ENCODE data around the gene FAM83F.
"Not testable (repeated sequence)": the region's sequence is repeated elsewhere in the genome, so short reads cannot be mapped to it uniquely, and the experiment has no call there.

FAM83F gene

GRCh38 chr22:39994566-39995392 is at the start of gene FAM83F:
TSS of gene FAM83F (plus strand) at chr22:39994954. CDS start at chr22:39995043, 89 bp downstream.
- no peak for DNase-seq

DNA sequence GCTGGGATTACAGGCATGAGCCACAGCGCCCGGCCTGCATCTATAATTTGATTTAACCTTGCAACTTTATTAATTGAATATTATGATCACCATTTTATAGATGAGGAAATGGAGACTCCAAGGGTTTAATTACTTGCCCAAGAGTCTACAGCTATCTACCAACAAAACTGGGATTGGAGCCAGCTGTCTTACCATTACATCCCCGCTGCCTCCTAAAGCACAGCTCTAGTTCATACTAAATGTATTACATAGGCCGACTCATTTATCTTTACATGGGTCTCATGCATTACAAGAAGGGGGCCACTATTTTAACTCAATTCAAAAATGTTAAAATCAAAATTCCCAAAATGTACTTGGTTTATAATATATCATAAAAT is 48.6 kb upstream of the FAM83F start:
- no peak for DNase-seq

- peak in 8 of 56 donors; percentile 7 to 32 (median 16) for DNase-seq
Observed at GRCh38 chr22:39946503-39947219, 48.1 kb upstream of the FAM83F start.

- no peak for DNase-seq
Observed at GRCh38 chr22:39947220-39948216, 47.2 kb upstream of the FAM83F start.

GRCh38 chr22:39949964-39950737 is 44.6 kb upstream of the FAM83F start:
- DNase-seq = no peak

DNA sequence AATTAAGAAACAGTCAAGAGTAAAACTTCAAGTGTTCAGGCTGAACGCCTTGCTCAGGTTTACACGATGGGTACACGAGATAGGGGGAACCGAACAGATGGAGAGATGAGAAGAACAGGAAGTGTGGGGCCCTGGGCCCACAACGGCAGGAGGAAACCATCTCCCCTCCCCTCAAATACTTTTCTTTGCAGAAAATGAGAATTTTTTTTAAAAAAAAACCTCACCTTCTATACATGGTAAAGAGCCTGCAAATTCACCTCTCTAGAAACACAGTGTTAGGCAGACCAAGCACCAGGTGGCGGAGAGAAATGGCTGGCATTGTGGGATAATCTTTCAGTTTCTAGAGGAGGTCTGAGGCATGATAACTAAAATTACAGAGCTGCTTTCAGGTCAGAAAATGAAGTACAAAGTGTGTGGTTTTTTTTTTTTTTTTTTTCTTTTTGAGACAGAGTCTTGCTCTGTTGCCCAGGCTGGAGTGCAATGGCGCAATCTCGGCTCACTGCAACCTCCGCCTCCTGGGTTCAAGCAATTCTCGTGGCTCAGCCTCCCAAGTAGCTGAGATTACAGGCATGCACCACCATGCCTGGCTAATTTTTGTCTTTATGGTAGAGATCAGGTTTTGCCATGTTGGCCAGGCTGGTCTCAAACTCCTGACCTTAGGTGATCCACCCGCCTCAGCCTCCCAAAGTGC is 43.0 kb upstream of the FAM83F start:
- DNase-seq = not testable (repeated sequence)

DNA sequence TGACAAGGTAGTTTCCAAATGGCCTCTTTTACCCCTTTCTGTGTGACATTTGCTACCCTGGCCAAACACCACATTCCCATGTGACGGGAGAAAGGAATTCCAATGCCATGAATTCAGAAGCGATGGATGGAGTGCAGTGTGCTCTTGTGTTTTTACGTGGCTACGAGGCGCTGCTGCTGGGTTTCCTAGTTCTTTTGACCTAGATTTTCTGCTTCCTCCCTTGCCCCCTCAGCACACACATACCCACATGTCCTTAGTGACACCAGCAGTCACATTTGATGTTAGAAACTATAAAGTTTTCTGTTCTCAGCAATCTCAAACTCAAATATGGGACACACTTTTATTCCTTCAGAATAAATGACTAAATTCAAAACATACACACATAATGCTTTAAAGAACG is 42.4 kb upstream of the FAM83F start:
- no peak for DNase-seq

DNA sequence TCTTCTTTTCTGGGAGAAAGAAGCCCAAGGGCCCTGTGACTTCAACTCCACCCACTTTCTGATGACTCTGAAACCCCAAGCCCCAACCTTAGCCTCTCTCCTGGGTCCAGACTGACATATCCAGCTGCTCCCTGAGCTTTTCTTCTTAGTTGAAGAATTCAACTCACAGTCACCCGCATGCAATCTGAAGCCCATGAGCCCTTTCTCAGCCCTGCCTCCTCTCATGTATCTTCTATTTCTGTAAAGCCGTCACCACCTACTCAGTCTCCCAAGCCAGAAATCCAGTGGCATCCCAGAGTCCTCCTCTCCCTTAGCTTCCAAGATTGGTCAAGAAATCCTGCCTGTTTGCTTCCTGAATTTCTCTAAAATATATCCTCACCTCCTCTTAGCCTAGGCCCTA is 41.7 kb upstream of the FAM83F start:
- DNase-seq = peak in 3 of 56 donors; percentile 8 to 18 (median 14)

DNA sequence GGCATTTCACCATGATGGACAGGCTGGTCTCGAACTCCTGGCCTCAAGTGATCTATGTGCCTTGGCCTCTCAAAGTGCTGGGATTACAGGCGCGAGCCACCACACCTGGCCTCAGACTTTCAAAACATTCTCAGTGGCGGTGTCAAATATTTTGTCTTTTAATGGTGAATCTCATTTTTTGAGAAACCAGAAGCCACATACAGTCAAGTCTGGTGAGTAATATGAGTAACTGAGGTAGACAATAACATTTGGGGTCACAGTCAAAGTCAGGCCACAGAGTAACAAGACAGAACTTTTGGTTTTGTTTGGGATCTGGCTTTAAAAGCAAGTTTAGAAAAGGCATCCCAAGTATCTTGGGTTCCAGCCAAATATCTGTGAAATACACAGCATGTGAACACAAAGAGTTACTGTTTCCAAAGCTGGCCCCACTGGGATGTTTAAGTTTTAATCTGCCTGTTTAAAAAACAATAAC is 40.1 kb upstream of the FAM83F start:
- peak in 1 of 56 donors; percentile 18 for DNase-seq

GRCh38 chr22:39955675-39956074 is 39.1 kb upstream of the FAM83F start:
- no peak for DNase-seq

DNA sequence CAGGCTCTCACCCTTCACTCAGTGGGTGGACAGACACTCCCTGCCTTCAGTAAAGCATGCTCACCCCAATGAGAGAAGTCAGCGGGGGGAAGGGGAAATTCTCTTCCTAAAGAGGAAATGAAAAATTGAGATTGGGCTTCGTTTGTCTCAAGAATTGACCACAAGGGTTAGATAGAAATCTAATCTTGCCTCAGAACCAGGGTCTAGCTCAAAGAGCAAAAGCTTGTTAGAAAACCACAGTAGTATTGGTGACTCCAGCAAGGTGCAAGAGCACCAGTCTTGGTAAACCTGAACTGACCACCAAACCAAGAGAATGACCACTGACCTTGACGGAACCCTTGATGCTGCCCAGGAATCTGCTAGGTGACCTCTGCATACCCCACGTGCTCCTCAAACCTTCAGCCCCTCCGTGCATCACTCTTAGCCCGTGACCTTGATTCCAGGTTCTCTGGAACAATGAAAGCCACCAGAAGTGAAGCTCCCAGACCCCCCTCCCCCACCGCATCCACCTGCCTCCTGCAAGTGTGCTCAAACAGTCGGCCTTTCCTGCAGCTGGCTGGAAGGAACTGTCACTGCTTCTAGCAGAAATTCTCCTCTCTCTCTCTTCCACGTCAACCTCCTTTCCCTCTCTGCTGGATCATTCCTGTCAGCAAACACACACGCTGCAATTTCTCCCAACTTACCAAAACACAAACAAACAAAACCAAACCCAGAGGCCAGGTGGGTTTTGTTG is 37.7 kb upstream of the FAM83F start:
- no peak for DNase-seq

DNA sequence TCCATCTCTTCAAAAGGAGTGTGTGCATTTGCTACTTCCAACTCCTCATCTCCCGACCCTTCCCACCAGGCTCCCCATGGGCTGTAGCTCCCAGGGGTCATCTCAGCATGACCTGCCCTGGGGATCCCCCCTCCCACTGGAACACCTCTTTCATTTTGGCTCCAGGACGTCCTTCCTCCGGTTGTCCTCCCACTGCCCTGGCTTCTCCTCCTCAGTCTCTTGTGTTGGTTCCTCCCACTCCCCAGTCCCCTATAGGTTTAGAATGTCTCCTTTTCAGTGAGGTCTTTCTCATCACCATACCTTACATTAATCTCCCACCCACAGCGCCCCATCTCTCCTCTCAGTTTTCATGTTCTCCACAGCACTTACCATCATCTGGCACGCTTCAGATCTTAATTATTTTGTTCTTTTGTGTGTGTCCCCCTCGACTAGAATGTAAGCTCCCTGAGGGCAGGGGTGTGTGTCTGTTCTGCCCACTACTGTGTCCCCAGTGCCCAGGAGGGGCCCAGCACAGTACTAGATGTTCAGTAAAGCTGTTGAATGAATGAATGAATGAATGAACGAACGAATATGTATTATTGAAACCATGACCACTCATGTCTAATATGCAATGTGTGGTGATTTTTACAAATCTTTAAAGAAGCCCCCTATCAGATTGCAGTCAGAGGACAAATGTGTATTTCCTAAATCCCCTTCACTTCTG is 36.6 kb upstream of the FAM83F start:
- no peak for DNase-seq

DNA sequence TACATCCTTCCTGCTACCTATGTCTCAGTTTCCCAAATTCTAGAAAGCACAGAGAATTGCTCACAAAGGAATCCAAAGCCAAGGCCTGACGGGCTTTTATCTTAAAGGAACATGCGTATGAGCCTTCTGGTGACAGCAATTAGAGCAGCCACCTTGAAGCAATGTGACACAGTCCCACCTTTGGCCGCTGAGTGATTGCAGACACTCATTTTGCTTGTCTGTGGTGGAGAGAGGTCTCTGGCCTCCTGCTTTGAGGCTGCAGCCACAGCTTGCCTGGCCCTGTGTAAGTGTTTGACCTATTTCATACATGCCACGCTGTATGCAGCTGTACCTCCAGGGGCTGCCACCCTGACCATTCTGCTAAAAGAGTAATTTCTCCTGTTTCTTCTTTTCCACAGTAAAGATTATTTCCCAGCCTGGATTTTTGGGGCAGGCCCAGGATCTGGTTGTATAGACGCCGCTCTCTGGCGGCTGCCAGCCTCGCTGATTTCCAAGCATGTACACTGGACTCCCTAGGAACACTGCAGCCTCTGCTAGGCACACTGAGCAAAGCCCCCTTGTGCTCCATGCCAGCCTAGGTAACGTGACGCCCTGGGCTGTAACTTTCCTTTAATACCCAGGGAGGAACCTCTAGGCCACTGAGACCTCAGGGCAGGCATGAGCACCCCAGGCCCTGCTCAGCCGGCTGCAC is 35.7 kb upstream of the FAM83F start:
- DNase-seq = no peak

DNA sequence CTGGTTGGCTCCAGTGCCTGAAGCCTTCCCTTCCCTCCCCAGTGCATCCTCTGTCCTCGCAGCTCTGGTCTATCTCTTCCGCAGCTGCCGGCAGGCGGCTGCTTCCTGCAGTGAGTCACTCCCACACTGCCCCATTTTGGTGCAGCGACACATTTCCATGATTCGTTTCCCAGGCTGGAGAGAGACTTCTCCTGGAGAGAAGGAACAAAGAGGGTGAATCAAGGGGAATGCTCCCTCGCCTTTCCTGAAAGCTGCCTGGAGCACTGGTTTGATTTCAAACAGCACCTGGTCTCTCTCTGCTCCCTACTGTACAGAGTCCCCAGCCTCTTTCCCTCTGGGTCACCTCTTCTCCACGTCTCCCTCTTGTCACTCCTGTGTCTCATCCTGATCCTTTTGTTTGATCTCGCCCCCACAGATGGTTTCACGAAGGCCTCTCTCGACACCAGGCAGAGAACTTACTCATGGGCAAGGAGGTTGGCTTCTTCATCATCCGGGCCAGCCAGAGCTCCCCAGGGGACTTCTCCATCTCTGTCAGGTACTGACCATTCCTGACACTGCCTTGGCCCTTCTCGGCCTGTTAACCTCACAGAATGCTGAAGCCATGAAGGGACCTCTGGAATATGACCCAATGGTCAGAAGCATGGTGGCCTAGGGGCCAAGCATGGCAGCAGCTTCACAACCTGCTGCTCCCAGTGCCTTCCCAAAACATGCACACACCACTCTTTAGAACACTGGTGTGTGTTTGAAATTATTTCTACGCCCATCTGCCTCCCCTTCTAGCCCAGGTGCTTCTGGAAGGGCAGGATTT is 34.9 kb upstream of the FAM83F start, which contains the start of gene TMA7B:
TMA7B (plus strand) TSS at position 758 of the 808 bp plus-strand sequence. CDS start 3,978 bp downstream, outside the sequence.
- DNase-seq = peak in 3 of 56 donors; percentile 4 to 29 (median 9)

DNA sequence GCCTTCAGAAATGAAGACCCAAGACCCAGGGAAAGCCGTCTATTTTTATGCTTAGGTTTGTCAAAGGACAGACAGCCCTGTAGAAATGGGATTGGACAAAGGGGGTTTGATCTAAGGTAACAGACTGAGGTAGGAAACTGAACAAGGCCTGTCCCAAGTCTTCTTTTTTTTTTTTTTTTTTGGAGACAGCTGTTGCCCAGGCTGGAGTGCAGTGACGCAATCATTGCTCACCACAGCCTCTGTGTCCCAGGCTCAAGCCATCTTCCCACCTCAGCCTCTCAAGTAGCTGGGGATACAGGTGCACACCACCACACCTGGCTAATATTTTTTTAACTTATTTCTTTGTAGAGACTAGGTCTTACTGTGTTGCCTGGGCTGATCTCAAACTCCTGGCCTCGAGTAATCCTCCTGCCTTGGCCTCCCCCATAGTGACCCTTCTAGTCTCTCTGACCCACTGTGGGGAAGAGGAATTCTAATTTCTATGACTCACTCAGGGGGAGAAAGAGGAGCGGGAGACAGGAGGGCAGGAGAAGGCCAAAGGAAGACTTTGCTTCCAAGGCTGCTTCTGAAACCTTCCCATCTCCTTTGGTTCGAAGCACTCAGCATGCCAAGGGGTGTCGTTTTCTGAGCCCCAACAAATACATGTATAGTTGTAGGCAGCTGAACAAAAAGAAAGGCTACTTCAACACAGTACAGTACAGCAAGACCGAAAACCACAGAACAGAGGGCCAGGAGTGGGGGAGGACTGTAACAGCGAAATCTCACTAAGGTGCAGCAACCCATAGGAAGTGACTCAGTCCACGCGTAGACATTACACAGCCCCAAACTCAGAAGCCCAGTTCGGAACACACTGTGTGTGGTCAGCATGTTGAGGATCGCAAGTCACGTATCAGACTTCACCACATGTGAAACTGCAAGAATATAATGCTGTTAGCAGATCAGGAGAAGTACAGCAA is 33.7 kb upstream of the FAM83F start:
- no peak for DNase-seq

- no peak for DNase-seq
Observed at GRCh38 chr22:39962071-39962470, 32.7 kb upstream of the FAM83F start.

Measured in amygdala (tissue), 56 donors.